Tibial nerve (tissue), 4 donors: ENCODE results near the gene PTPN14.

Experiments
- EP300 ChIP-seq, 2 donors: sonication (generic); formaldehyde crosslinking; IDR thresholded peaks; one replicate each; pipeline ENCODE4 v1.6.1; 2017; ENCODE audit warnings: antibody characterized with exemption in 2 of 2, mild to moderate bottlenecking in 1 of 2
- POLR2A ChIP-seq, 2 donors: fragments of 450-650 bp; IDR thresholded peaks; one replicate each; pipeline ENCODE4 v1.6.1; 2017; ENCODE audit warnings: antibody characterized with exemption in 2 of 2, mild to moderate bottlenecking in 2 of 2, moderate library complexity in 2 of 2
- TF ChIP-seq, protein P1 (sequence below), 5 experiments: fragments of 200-600 bp in 3 of 5; fragments of 450-650 bp in 2 of 5; sonication (generic) in 3 of 5; IDR thresholded peaks; one replicate each; pipeline ENCODE4 v1.5.1; 2016 to 2019; ENCODE audit warnings: antibody characterized with exemption in 5 of 5, mild to moderate bottlenecking in 3 of 5, moderate library complexity in 2 of 5

DNA sequence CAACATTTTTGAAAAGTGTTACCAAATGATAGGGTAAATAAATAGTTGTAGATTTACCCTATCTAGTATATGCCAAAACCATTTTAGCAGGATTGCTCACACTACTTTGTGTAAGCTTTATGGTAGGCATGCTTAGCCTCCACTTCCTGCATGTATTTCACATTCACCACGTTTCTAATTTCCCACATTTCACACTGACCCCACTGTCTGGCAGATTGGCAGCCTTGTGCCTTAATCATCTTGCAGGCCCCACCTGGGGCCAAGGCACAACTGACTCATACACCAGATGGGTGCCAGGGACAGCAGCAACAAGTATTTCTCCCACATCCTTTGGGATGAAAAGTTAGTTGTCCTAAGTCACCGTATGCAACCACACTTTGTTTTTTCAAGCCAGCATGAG is 30.4 kb upstream of the PTPN14 start:
- TF ChIP-seq, protein P1, sequence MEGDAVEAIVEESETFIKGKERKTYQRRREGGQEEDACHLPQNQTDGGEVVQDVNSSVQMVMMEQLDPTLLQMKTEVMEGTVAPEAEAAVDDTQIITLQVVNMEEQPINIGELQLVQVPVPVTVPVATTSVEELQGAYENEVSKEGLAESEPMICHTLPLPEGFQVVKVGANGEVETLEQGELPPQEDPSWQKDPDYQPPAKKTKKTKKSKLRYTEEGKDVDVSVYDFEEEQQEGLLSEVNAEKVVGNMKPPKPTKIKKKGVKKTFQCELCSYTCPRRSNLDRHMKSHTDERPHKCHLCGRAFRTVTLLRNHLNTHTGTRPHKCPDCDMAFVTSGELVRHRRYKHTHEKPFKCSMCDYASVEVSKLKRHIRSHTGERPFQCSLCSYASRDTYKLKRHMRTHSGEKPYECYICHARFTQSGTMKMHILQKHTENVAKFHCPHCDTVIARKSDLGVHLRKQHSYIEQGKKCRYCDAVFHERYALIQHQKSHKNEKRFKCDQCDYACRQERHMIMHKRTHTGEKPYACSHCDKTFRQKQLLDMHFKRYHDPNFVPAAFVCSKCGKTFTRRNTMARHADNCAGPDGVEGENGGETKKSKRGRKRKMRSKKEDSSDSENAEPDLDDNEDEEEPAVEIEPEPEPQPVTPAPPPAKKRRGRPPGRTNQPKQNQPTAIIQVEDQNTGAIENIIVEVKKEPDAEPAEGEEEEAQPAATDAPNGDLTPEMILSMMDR (IDR thresholded peaks at IDR 0.05) = no peak
- TF ChIP-seq POLR2A (IDR thresholded peaks at IDR 0.05) (no peak), EP300 (IDR thresholded peaks at IDR 0.05) (no peak)
